GM12872 (cell line): ENCODE results near the gene ERFE.

ENCODE experiments used
- CTCF ChIP-seq: IDR thresholded peaks from 3 replicates; pipeline ENCODE4 v1.5.1; 2011; ENCODE audit warnings: low read depth, mild to moderate bottlenecking, low read length, moderate library complexity; ENCODE audit not compliant: insufficient read depth

The ERFE gene

GRCh38 chr2:238167344-238167715 is 8.6 kb downstream of the ERFE start:
- no peak for TF ChIP-seq CTCF

GRCh38 chr2:238167761-238168160 is 9.0 kb downstream of the ERFE start:
- TF ChIP-seq CTCF: no peak

GRCh38 chr2:238168196-238169047 is 9.7 kb downstream of the ERFE start:
- TF ChIP-seq CTCF: no peak

GRCh38 chr2:238169048-238169707 is 10.4 kb downstream of the ERFE start:
- no peak for TF ChIP-seq CTCF

GRCh38 chr2:238169708-238170251 is 11.0 kb downstream of the ERFE start:
- no peak for TF ChIP-seq CTCF

- no peak for TF ChIP-seq CTCF
Observed at GRCh38 chr2:238170386-238171071, 11.8 kb downstream of the ERFE start.

- no peak for TF ChIP-seq CTCF
Observed at GRCh38 chr2:238171575-238172187, 12.9 kb downstream of the ERFE start.
